Left cardiac atrium (tissue), 4 donors: ENCODE data around the gene NIPSNAP2. TPM values are rescaled to one million over a fixed set of nuclear protein-coding genes. Genes with fewer than 3 reads are reported as not detected.
"Not testable (repeated sequence)": the region's sequence is repeated elsewhere in the genome, so short reads cannot be mapped to it uniquely, and the experiment has no call there.

Experiments
- ATAC-seq, 2 donors: fragments of 200-7000 bp; cut with Tn5 transposase; one replicate each; pipeline ENCODE4 v1.9.1; 2020; ENCODE audit warnings: mild to moderate bottlenecking in 2 of 2, moderate library complexity in 2 of 2
- DNase-seq: peaks from one replicate; pipeline ENCODE4 v3.0.0-alpha.2; 2020
- intact Hi-C, 2 donors: fragments of 100-400 bp; cut with DNase I; formaldehyde crosslinking; loops; one replicate each; pipeline versions ENCODE4 v1.14.1 to v1.15.1; 2022 to 2023
- long read RNA-seq: library from polyadenylated mRNA; unstranded; transcript quantifications from one replicate; pipeline ENCODE4 v2.0.0, GENCODE V29; 2021
- total RNA-seq, 2 donors: library from RNA; stranded (reverse); fragmentation: NEBNext Ultra II Directional; extraction: Animal tissue kit (Norgen Biotek cat#: 25700); gene quantifications; one replicate each; pipeline ENCODE4 v1.2.1, GENCODE V29; 2021
- donor health status: DM: no; HTN: yes; CAD: no.
- donor health status: DM: no; HTN: yes; CAD: no; lungs with severe emphysema.
- donor health status: DM: yes; HTN: yes; CAD: no.
- donor health status: Dilated cardiomyopathy.

Gene NIPSNAP2
- 100 to 1,000 TPM; 196 to 205 TPM for total RNA-seq
- long read RNA-seq, transcript NIPSNAP2-205 (8 exons, 1,882 nt), result minor isoform, 7 of 501 reads
- long read RNA-seq, transcript NIPSNAP2-201 (10 exons, 1,999 nt), result major isoform, 414 of 501 reads
- long read RNA-seq, partial matches to known transcripts, result 46 of 501 reads
- long read RNA-seq, other reads (novel, unspliced or antisense), result 34 of 501 reads

- intact Hi-C loops, result loop anchor here in 1 of 2 donors (5.0 kb wide), 1 partner anchor 77 kb away; the partner anchor contains the start of gene ZNF713
- peak; percentile 93 to 96 for ATAC-seq
- DNase-seq, result peak; percentile 90
These were observed at the start of gene NIPSNAP2 for GRCh38 chr7:55964261-55965099. Gene NIPSNAP2, plus strand, starts transcription at chr7:55964585. Its CDS starts 25 bp downstream, at chr7:55964610.

GRCh38 chr7:55917771-55918170, 46.6 kb upstream of the NIPSNAP2 start:
- intact Hi-C loops, result no loop called here
- DNase-seq, result no peak

DNA sequence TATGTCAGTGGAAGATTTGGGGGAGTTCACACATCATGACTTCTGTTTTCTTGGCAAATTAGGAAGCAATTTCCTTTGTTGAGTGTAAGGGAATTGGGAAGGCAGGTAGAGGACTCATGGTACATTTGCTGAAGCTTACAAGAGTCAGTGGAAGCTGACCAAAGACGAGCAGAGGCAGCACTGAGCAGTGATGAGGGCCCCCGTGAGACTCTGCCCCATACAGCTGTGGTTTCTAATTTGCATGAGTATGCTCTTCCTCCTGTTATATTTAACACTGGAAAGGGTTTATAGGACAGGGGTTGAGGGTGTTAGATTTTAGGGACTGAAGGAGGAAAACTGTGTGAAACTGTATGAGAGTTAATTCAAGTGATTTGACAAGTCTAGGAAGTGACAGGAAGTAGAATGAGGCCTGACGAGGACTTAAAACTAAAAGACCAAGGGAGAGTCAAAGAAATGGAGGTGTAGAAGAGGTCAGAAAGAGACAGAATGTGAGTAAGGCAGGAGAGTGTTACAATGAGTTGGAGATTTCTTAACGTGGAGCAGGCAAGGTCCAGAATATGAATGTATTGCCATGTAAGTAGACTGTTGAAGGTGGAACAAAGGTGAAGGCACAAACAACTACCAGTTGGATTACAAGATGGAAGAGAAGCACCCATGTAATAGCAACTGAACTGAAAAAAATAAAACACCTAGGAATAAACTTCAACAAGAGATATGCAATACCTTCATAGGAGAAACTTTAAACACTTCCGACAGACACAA, 36.2 kb upstream of the NIPSNAP2 start:
- intact Hi-C loops, result no loop called here
- DNase-seq (no peak), ATAC-seq (no peak)

More at GRCh38 chr7:55917771-55918170, 46.6 kb upstream of the NIPSNAP2 start:
- no peak for ATAC-seq

- ATAC-seq (no peak), DNase-seq (no peak)
- intact Hi-C loops, result no loop called here
These were observed 32.8 kb upstream of the NIPSNAP2 start for GRCh38 chr7:55931421-55932151.

DNA sequence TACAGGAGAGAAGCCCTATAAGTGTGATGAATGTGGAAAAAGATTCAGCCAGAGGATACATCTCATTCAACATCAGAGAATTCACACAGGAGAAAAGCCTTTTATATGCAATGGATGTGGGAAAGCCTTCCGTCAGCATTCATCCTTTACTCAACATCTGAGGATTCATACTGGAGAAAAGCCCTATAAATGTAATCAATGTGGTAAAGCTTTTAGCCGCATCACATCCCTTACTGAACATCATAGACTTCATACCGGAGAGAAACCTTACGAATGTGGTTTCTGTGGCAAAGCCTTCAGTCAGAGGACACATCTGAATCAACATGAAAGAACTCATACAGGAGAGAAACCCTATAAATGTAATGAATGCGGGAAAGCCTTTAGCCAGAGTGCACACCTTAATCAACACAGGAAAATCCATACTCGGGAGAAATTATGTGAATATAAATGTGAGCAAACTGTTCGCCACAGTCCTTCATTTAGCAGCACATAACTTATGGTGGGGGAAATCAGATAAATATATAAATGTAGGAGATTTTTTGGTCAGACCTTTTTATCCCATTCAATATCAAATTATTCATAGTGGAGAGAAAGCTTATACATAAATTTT, 24.8 kb upstream of the NIPSNAP2 start:
- DNase-seq, result no peak
- intact Hi-C loops, result no loop called here
- ATAC-seq, result no peak

GRCh38 chr7:55946545-55946944, 17.8 kb upstream of the NIPSNAP2 start:
- intact Hi-C loops, result no loop called here
- no peak for ATAC-seq
- DNase-seq, result no peak

- DNase-seq, result peak; percentile 92
- ATAC-seq, result peak; percentile 100
- intact Hi-C loops, result no loop called here
These were observed 12.6 kb upstream of the NIPSNAP2 start, which contains the start of gene MRPS17 for GRCh38 chr7:55951637-55952351. Gene MRPS17, plus strand, starts transcription at chr7:55951877. Its CDS starts 1,319 bp downstream, at chr7:55953196.

DNA sequence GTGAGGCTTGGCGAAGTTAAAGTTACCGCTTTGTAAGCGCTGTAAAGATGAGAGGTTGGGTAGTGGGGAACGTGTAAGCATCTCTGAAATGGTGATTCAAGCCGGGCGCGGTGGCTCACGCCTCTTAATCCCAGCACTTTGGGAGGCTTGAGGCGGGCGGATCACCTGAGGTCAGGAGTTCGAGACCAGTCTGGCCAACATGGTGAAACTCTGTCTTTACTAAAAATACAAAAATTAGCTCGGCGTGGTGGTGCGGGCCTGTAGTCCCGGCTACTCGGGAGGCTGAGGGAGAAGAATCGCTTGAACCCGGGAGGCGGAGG, 12.1 kb upstream of the NIPSNAP2 start:
- intact Hi-C loops, ATAC-seq, DNase-seq: not testable (repeated sequence)

GRCh38 chr7:55953707-55954475, 10.5 kb upstream of the NIPSNAP2 start:
- no peak for ATAC-seq
- DNase-seq, result no peak
- intact Hi-C loops, result no loop called here

GRCh38 chr7:55957190-55957589, 7.2 kb upstream of the NIPSNAP2 start:
- no peak for DNase-seq
- intact Hi-C loops, result no loop called here
- no peak for ATAC-seq

GRCh38 chr7:55962014-55962413, 2.4 kb upstream of the NIPSNAP2 start:
- intact Hi-C loops, result loop anchor here in 1 of 2 donors (5.0 kb wide), 1 partner anchor 75 kb away; the partner anchor contains the start of gene ZNF713

GRCh38 chr7:55963584-55964168, 709 bp upstream of the NIPSNAP2 start:
- no peak for ATAC-seq
- no peak for DNase-seq
- intact Hi-C loops, result loop anchor here in 1 of 2 donors (5.0 kb wide), 1 partner anchor 76 kb away; the partner anchor contains the start of gene ZNF713

More at GRCh38 chr7:55962014-55962413, 2.4 kb upstream of the NIPSNAP2 start:
- DNase-seq, result no peak
- no peak for ATAC-seq

DNA sequence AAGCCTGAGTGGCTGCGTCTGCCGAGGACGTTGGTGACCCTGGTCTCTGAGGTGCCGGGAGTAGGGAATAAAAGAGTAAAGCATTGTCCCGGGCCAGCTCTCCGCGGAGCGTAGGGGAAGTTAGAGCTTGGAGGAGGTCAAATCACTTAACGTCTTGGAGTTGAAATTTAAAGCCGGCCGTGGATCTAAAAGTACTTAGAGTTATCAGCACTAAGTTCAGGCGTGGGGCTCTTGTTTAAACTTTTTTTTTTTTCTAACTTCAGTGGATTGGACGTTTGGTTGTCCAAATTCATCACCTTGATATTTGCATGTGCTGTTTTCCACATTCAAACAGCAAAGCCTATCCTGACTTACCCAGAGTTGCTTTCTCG, 700 bp downstream of the NIPSNAP2 start:
- DNase-seq (no peak), ATAC-seq (no peak)
- intact Hi-C loops, result no loop called here

DNA sequence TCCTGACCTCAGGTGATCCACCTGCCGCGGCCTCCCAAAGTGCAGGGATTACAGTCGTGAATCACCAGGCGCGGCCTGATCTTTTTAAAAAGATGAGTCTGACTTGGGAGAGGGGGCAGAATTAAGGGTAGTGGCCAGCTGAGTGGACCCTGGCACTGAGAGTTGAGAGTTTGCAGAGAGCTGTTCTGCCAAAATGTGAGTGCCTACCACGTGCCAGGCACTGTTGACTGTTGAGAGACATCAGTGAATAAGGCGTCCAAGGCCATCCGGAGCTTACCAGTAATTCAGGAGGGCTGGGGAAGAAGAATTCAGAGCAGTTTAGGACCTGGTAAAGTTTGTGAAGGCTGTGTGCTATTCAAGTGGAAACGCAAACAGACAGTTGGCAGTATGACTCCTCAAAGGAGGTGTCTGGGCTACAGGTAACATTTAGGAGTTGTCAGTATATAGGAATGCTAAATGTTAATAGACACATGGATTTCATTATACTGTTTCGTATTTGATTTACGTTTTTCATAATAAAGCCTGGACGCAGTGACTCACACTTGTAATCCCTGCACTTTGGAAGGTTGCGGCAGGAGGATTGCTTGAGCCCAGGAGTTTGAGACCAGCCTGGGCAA, 1.5 kb downstream of the NIPSNAP2 start:
- ATAC-seq, result peak; percentile 23 to 55
- intact Hi-C loops, result no loop called here
- DNase-seq, result peak; percentile 40

GRCh38 chr7:55966851-55967250, 2.5 kb downstream of the NIPSNAP2 start:
- intact Hi-C loops, result no loop called here
- DNase-seq, result no peak
- ATAC-seq, result no peak

GRCh38 chr7:55969391-55969790, 5.0 kb downstream of the NIPSNAP2 start:
- ATAC-seq (no peak), DNase-seq (no peak)
- intact Hi-C loops, result no loop called here
